ENCODE results near the gene STXBP5. TPM values are rescaled to one million over a fixed set of nuclear protein-coding genes. Genes with fewer than 3 reads are reported as not detected.

STXBP5 gene
- total RNA-seq, 1 experiment from 2014 or later = 11.6 TPM

GRCh38 chr6:147190556-147190955, 13.7 kb upstream of the STXBP5 start:
- H3K27ac Mint-ChIP-seq = no peak overlapping the region
- no peak overlapping the region for H3T11ph ChIP-seq (ENCODE audit: low read length)
- 0 out of 2 replicates have a peak, but pooled peaks cover 5% of the 10 kb centered on the region for H3K4me1 ChIP-seq (ENCODE audit: insufficient read depth, low read length)
- H2BK120ac ChIP-seq (ENCODE audit: low read depth, low read length, poor library complexity, severe bottlenecking) = no peak overlapping the region
- no peak overlapping the region for H2AFZ ChIP-seq (ENCODE audit: low read length)
- TF ChIP-seq CTCF (conservative IDR thresholded peaks at IDR 0.05) = no peak
- no peak overlapping the region for H3K23ac ChIP-seq (ENCODE audit: insufficient read length, low read depth, low read length)
- no peak overlapping the region for H3K14ac ChIP-seq (ENCODE audit: insufficient read depth, low read length)
- no peak overlapping the region for H4K5ac ChIP-seq (ENCODE audit: insufficient read length, low read depth, low read length)
- H4K20me1 ChIP-seq (ENCODE audit: control insufficient read depth, insufficient read depth, insufficient read length) = no peaks in the 10 kb centered on the region
- no peak overlapping the region for H2BK12ac ChIP-seq (ENCODE audit: insufficient read length, low read depth, low read length)
- no peak overlapping the region for H2BK15ac ChIP-seq (ENCODE audit: low read depth, low read length)
- no peaks in the 10 kb centered on the region for H3K79me2 ChIP-seq (ENCODE audit: insufficient read depth, low read length)
- WGBS (ENCODE audit: extremely low coverage, insufficient read length, low lambda C conversion rate) = no CpG with 5 or more reads among the region's 5 CpGs
- H3K27me3 ChIP-seq (ENCODE audit: insufficient read depth, low read length) = no peaks in the 10 kb centered on the region
- no peak overlapping the region for H3K56ac ChIP-seq (ENCODE audit: insufficient read length, low read depth, low read length)
- H3K18ac ChIP-seq (ENCODE audit: insufficient read length, low read depth, low read length) = no peak overlapping the region
- no peak overlapping the region for H2BK5ac ChIP-seq (ENCODE audit: insufficient read length, low read length)
- no peak overlapping the region for H3K4ac ChIP-seq (ENCODE audit: low read depth, low read length)
- no peaks in the 10 kb centered on the region for H3K36me3 Mint-ChIP-seq (ENCODE audit: insufficient read depth in 1 of 3, low read depth in 3 of 3)
- H3K27ac ChIP-seq (ENCODE audit: insufficient read length, low read depth, low read length) = no peak overlapping the region
- H3K4me1 Mint-ChIP-seq = peaks cover 4% of the 10 kb centered on the region in 2 experiments
- H3K23me2 ChIP-seq (ENCODE audit: insufficient read length, low read depth, low read length, poor library complexity, severe bottlenecking) = no peaks in the 10 kb centered on the region
- DNase-seq = no peak
- H3K4me2 ChIP-seq (ENCODE audit: insufficient read depth, insufficient read length, low read length) = no peak overlapping the region
- no peak overlapping the region for H2BK20ac ChIP-seq (ENCODE audit: low read depth, low read length, poor library complexity, severe bottlenecking)
- H4K8ac ChIP-seq (replicated peaks; ENCODE audit: insufficient read length, low read depth, low read length) = no peak overlapping the region
- no peaks in the 10 kb centered on the region for H3K9me3 ChIP-seq (ENCODE audit: control insufficient read depth, low read depth, low read length)
- no peaks in the 10 kb centered on the region for H3K79me1 ChIP-seq (ENCODE audit: insufficient read depth, low read depth, low read length, poor library complexity, severe bottlenecking)
- H3K9me3 Mint-ChIP-seq = no peaks in the 10 kb centered on the region
- no peak overlapping the region for H3K4me3 Mint-ChIP-seq
- no peaks in the 10 kb centered on the region for H3K27me3 Mint-ChIP-seq (ENCODE audit: low read depth)
- no peak overlapping the region for H4K91ac ChIP-seq (ENCODE audit: insufficient read length, low read depth, low read length)
- H3K9ac ChIP-seq (ENCODE audit: extremely low read depth, insufficient read length, low read length) = no peak overlapping the region
- H2AK5ac ChIP-seq (ENCODE audit: insufficient read length, low read length) = no peak overlapping the region

Data from H9 (cell line).